H1 (cell line): ENCODE results near the gene SFMBT2. TPM values are rescaled to one million over a fixed set of nuclear protein-coding genes. Genes with fewer than 3 reads are reported as not detected.
"Not testable (repeated sequence)": the region's sequence is repeated elsewhere in the genome, so short reads cannot be mapped to it uniquely, and the experiment has no call there.

ENCODE experiments used
- CTCF ChIA-PET: fragments of 300-600 bp; sonication (Branson Sonifier 250); formaldehyde crosslinking; loops from one replicate; lab custom pipeline; 2021; ENCODE audit not compliant: partially characterized antibody; lab: Charles Lee
- POLR2A ChIA-PET: fragments of 300-600 bp; sonication (Branson Sonifier 250); formaldehyde crosslinking; loops from one replicate; lab custom pipeline; 2021; ENCODE audit warnings: inconsistent platforms; ENCODE audit not compliant: partially characterized antibody; lab: Charles Lee
- DNase-seq, 2 experiments: peaks; one replicate each; pipeline versions ENCODE4 v3.0.0 to v3.0.0-alpha.2; 2010 to 2022; ENCODE audit warnings: low spot score in 2 of 2, low read depth in 1 of 2, mixed read lengths in 1 of 2
- FAIRE-seq: peaks from 2 replicates; lab custom pipeline; 2011; peaks lifted over from hg19 to GRCh38; lab: Jason Lieb, UNC
- H2AFZ ChIP-seq: 2 replicates; pipeline ENCODE4 v1.8.1; 2012; ENCODE audit warnings: low read length, inconsistent platforms
- H2AK5ac ChIP-seq: 2 replicates; pipeline ENCODE4 v1.6.1; 2013; ENCODE audit warnings: low read depth, low read length
- H2BK120ac ChIP-seq: replicated peaks from 2 replicates; pipeline ENCODE3; 2013; ENCODE audit warnings: low read depth, low read length, inconsistent platforms
- H2BK12ac ChIP-seq: 2 replicates; pipeline ENCODE4 v1.6.1; 2013; ENCODE audit warnings: low read depth, low read length
- H2BK15ac ChIP-seq: 2 replicates; pipeline ENCODE4 v1.6.1; 2013; ENCODE audit warnings: low read length
- H2BK20ac ChIP-seq: 2 replicates; pipeline ENCODE4 v1.6.1; 2013; ENCODE audit warnings: low read length
- H2BK5ac ChIP-seq: 2 replicates; pipeline ENCODE4 v1.6.1; 2013; ENCODE audit warnings: low read depth, low read length
- H3K14ac ChIP-seq: 2 replicates; pipeline ENCODE4 v1.6.1; 2013; ENCODE audit warnings: inconsistent platforms; ENCODE audit not compliant: insufficient read length
- H3K18ac ChIP-seq: 2 replicates; pipeline ENCODE4 v1.6.1; 2013; ENCODE audit warnings: low read length; ENCODE audit errors: extremely low read depth
- H3K23ac ChIP-seq: 2 replicates; pipeline ENCODE4 v1.6.1; 2013; ENCODE audit warnings: inconsistent platforms; ENCODE audit not compliant: insufficient read length
- H3K23me2 ChIP-seq: 2 replicates; pipeline ENCODE4 v1.6.1; 2013; ENCODE audit warnings: low read depth, low read length
- H3K27ac ChIP-seq: 2 replicates; pipeline ENCODE4 v1.6.1; 2011; ENCODE audit warnings: low read depth, low read length, inconsistent platforms
- H3K27me3 ChIP-seq, 4 experiments: replicated peaks in 1 of 4; 1 replicate in 1 of 4; 2 replicates in 3 of 4; pipeline versions ENCODE4 v1.6.1 to v1.8.1; 2011 to 2013; ENCODE audit warnings: low read length in 3 of 4, mild to moderate bottlenecking in 3 of 4, inconsistent platforms in 2 of 4, mixed read lengths in 2 of 4, moderate library complexity in 1 of 4; ENCODE audit not compliant: control insufficient read depth in 3 of 4, insufficient read depth in 3 of 4; ENCODE audit errors: extremely low read depth in 1 of 4
- H3K36me3 ChIP-seq, 4 experiments: 2 replicates each; pipeline versions ENCODE4 v1.6.1 to v1.8.1; 2011 to 2013; ENCODE audit warnings: mild to moderate bottlenecking in 4 of 4, low read length in 3 of 4, moderate library complexity in 2 of 4, control low read depth in 1 of 4, inconsistent platforms in 1 of 4; ENCODE audit not compliant: insufficient read depth in 4 of 4, control insufficient read depth in 2 of 4
- H3K4ac ChIP-seq: replicated peaks from 2 replicates; pipeline ENCODE3; 2013; ENCODE audit warnings: low read length, low read depth, mixed read lengths, inconsistent platforms; ENCODE audit not compliant: insufficient read length
- H3K4me1 ChIP-seq, 4 experiments: replicated peaks in 1 of 4; 1 replicate in 1 of 4; 2 replicates in 3 of 4; pipeline versions ENCODE4 v1.6.1 to v1.8.1; 2011 to 2013; ENCODE audit warnings: low read length in 3 of 4, inconsistent platforms in 2 of 4, mixed read lengths in 1 of 4; ENCODE audit not compliant: insufficient read depth in 4 of 4, control insufficient read depth in 3 of 4
- H3K4me2 ChIP-seq, 2 experiments: 2 replicates each; pipeline versions ENCODE4 v1.6.1 to v1.8.1; 2011 to 2013; ENCODE audit warnings: low read depth in 2 of 2, low read length in 2 of 2, control low read depth in 1 of 2, inconsistent platforms in 1 of 2, mild to moderate bottlenecking in 1 of 2; ENCODE audit not compliant: insufficient read depth in 1 of 2
- H3K4me3 ChIP-seq, 4 experiments: fragments of 200-600, 300-600 bp in 1 of 4; sonication (generic), shearing (Covaris generic), sonication (Bioruptor Twin) in 1 of 4; 2 replicates each; pipeline versions ENCODE4 v1.5.1 to v1.8.1; 2011 to 2016; ENCODE audit warnings: low read length in 4 of 4, low read depth in 3 of 4, control low read depth in 2 of 4, inconsistent platforms in 2 of 4, mild to moderate bottlenecking in 2 of 4, mixed read lengths in 1 of 4, moderate library complexity in 1 of 4; ENCODE audit not compliant: insufficient read depth in 2 of 4; ENCODE audit errors: extremely low read depth in 1 of 4
- H3K56ac ChIP-seq: replicated peaks from 2 replicates; pipeline ENCODE3; 2013; ENCODE audit warnings: low read depth, mild to moderate bottlenecking, mixed read lengths, low read length, inconsistent platforms; ENCODE audit not compliant: insufficient read length
- H3K79me1 ChIP-seq: 2 replicates; pipeline ENCODE4 v1.6.1; 2013; ENCODE audit warnings: low read depth, low read length, control low read depth
- H3K79me2 ChIP-seq, 2 experiments: 2 replicates each; pipeline versions ENCODE4 v1.6.1 to v1.8.1; 2012 to 2013; ENCODE audit warnings: low read length in 2 of 2, mild to moderate bottlenecking in 2 of 2, inconsistent platforms in 1 of 2; ENCODE audit not compliant: insufficient read depth in 2 of 2, control insufficient read depth in 1 of 2
- H3K9ac ChIP-seq, 4 experiments: replicated peaks in 1 of 4; 1 replicate in 1 of 4; 2 replicates in 3 of 4; pipeline versions ENCODE4 v1.6.1 to v1.8.1; 2011 to 2013; ENCODE audit warnings: low read depth in 3 of 4, low read length in 3 of 4, control low read depth in 2 of 4, mild to moderate bottlenecking in 2 of 4, moderate library complexity in 2 of 4, inconsistent platforms in 1 of 4; ENCODE audit errors: extremely low read depth in 1 of 4
- H3K9me3 ChIP-seq, 2 experiments: 2 replicates each; pipeline versions ENCODE4 v1.6.1 to v1.8.1; 2012 to 2013; ENCODE audit warnings: mild to moderate bottlenecking in 2 of 2, moderate library complexity in 2 of 2, control low read depth in 1 of 2, inconsistent platforms in 1 of 2, low read depth in 1 of 2, low read length in 1 of 2, mixed read lengths in 1 of 2; ENCODE audit not compliant: insufficient read depth in 2 of 2
- H4K20me1 ChIP-seq, 2 experiments: replicated peaks in 1 of 2; 2 replicates each; pipeline versions ENCODE3 to v1.8.1; 2011 to 2013; ENCODE audit warnings: inconsistent platforms in 2 of 2, low read length in 2 of 2, mild to moderate bottlenecking in 1 of 2; ENCODE audit not compliant: insufficient read depth in 2 of 2, control insufficient read depth in 1 of 2
- H4K5ac ChIP-seq: 2 replicates; pipeline ENCODE4 v1.6.1; 2013; ENCODE audit warnings: low read length, low read depth, mixed read lengths, inconsistent platforms; ENCODE audit not compliant: insufficient read length
- H4K8ac ChIP-seq: 2 replicates; pipeline ENCODE4 v1.8.0; 2013; ENCODE audit warnings: mild to moderate bottlenecking, moderate library complexity, low read length, inconsistent platforms; ENCODE audit not compliant: insufficient read depth; ENCODE audit errors: extremely low read depth
- H4K91ac ChIP-seq: replicated peaks from 2 replicates; pipeline ENCODE3; 2013; ENCODE audit warnings: low read length, mixed read lengths, inconsistent platforms; ENCODE audit not compliant: insufficient read length
- WGBS, 2 experiments: shearing (Covaris generic) in 1 of 2; methylation state at CpG; one replicate each; pipeline versions ENCODE4 v1.1.6 to v1.1.7; 2013 to 2015; ENCODE audit warnings: low lambda C conversion rate in 2 of 2, mixed read lengths in 2 of 2, inconsistent platforms in 1 of 2, low coverage in 1 of 2, missing lambda C conversion rate in 1 of 2; ENCODE audit not compliant: insufficient replicate concordance in 2 of 2, insufficient coverage in 1 of 2, insufficient read length in 1 of 2; ENCODE audit errors: extremely low coverage in 1 of 2, missing lambda C conversion rate in 1 of 2; 5-methylcytosine and 5-hydroxymethylcytosine counted together
- polyA plus RNA-seq, 7 experiments: library from polyadenylated mRNA; depleted of rRNA in 3 of 7; stranded (reverse) in 5 of 7; unstranded in 2 of 7; fragments of >200 nt in 5 of 7; fragments of 200-250 nt in 2 of 7; gene quantifications; 1 replicate in 5 of 7; 2 replicates in 1 of 7; 4 replicates in 1 of 7; pipeline versions ENCODE4 v1.2.1 to v1.2.3, GENCODE V29; 2011 to 2013; ENCODE audit warnings: missing spikeins in 2 of 7, mixed read lengths in 2 of 7
- total RNA-seq: library from RNA; stranded (reverse); fragmentation: NEBNext Ultra II Directional; extraction: Animal tissue kit (Norgen Biotek cat#: 25700); gene quantifications from 2 replicates; pipeline ENCODE4 v1.2.1, GENCODE V29; 2021

SFMBT2 gene
- total and polyA plus RNA-seq, 2 of the 8 experiments (the other 6 are each of a cell fraction or from before 2014, with no cell fraction given): 2.9 to 11.0 TPM

DNA sequence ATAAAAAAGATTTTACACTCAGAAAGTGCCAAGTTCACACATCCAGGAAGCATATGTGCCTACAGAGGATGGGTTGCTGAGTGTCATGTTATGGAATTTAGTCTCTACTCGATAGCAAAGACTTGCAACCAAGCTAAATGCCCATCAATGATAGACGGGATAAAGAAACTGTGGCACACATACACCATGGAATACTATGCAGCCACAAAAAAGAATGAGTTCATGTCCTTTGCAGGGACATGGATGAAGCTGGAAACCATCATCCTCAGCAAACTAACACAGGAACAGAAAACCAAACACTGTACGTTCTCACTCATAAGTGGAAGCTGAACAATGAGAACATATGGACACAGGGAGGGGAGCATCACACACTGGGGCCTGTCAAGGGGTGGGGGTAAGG, 198.1 kb downstream of the SFMBT2 start:
- DNase-seq, H4K8ac ChIP-seq, H3K4ac ChIP-seq, H3K23ac ChIP-seq, H3K27me3 ChIP-seq, H4K20me1 ChIP-seq, H3K27ac ChIP-seq, H3K4me3 ChIP-seq, FAIRE-seq, H3K9me3 ChIP-seq, H2AK5ac ChIP-seq, H2BK5ac ChIP-seq, H3K18ac ChIP-seq, H3K4me2 ChIP-seq, H2AFZ ChIP-seq, H2BK12ac ChIP-seq, POLR2A ChIA-PET, H4K5ac ChIP-seq, H2BK20ac ChIP-seq, H3K4me1 ChIP-seq, H3K14ac ChIP-seq, H3K56ac ChIP-seq, H3K79me2 ChIP-seq, H3K9ac ChIP-seq, H3K23me2 ChIP-seq, H4K91ac ChIP-seq, H2BK120ac ChIP-seq, H3K79me1 ChIP-seq, H3K36me3 ChIP-seq, H2BK15ac ChIP-seq: not testable (repeated sequence)
- 90% methylated on average over 3 of the region's 3 CpGs; no CpG with 5 or more reads in 1 of the 2 experiments for WGBS, 2 experiments
- CTCF ChIA-PET: interaction anchor here (0.8 to 1.4 kb wide), 3 partner anchors 89 to 292 kb away, joined by 3 to 4 read pairs (median 3); no protein-coding TSS in a partner anchor
